ENCODE results near the gene ITGAE. TPM values are rescaled to one million over a fixed set of nuclear protein-coding genes. Genes with fewer than 3 reads are reported as not detected.

Gene ITGAE
- total and polyA plus RNA-seq, 2 experiments from 2014 or later, result 11.7 to 44.9 TPM

DNA sequence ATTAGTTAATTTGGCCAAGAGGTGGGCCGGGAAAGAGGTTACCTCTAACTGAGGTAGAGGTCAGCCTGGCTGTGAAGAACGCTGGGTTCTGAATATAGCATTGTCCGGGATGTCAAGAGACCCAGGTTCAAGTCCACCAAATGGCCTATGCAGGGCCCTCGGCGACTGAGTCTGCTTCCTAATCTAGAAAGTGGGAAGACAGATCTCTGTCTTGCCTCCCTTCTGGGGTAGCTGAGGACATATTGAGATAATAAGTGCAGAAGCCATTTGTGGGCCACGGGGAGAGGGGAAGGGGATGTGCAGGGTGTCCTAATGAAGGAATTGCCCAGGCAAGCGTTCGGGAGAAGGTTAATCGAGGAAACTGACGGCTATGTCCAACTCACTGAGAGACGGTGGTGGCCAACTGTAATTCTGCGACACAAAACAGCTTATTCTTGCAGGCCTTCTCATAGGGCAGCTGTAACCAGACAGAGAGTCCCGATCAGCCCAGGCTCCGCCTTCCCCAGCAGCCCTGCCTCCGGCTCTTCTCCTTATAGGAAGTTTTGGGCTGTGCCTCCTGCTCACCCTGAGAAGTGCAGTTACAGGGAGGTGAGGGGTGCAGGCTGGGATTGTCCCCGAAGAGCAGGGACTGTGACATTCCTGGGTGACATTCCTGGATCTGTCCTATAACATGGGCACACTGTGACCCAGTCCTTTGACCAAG is 61.4 kb downstream of the ITGAE start:
- Histone ChIP-seq H3K27ac (ENCODE audit: low read depth) (no peak overlapping the region), H3K4me3 (no peak overlapping the region), H3K79me2 (replicated peaks; ENCODE audit: insufficient read depth) (no peaks in the 10 kb centered on the region), H3K4me2 (0 out of 2 replicates have a peak overlapping the region, but pooled peaks have one; percentile 57), H2AFZ (peak overlapping the region; percentile 23; the same call in 1 of the 2 replicates), H3F3A (replicated peaks; ENCODE audit: low read depth) (peaks cover 10% of the 10 kb centered on the region; the same call in 1 of the 2 replicates), H4K20me1 (replicated peaks; ENCODE audit: insufficient read depth) (no peaks in the 10 kb centered on the region), H3K27me3 (ENCODE audit: insufficient read depth) (no peaks in the 10 kb centered on the region), H3K36me3 (ENCODE audit: insufficient read depth) (no peaks in the 10 kb centered on the region), H3K4me1 (ENCODE audit: insufficient read depth) (peaks cover 24% of the 10 kb centered on the region; the same call in 1 of the 2 replicates), H3K9me2 (ENCODE audit: insufficient read depth) (no peaks in the 10 kb centered on the region)
- ATAC-seq, result peak; percentile 43
- no peak overlapping the region for H3K27ac Mint-ChIP-seq
- H3K4me1 Mint-ChIP-seq, result peaks cover 27% of the 10 kb centered on the region
- peak; percentile 46 for DNase-seq (ENCODE audit: low spot score)
- H3K9me3 Mint-ChIP-seq, result 0 out of 3 replicates have a peak, but pooled peaks cover 3% of the 10 kb centered on the region
- TF ChIP-seq NANOG (IDR thresholded peaks at IDR 0.05; ENCODE audit: borderline replicate concordance) (no peak), POLR2AphosphoS5 (IDR thresholded peaks at IDR 0.05; ENCODE audit: low read depth) (no peak), STAT1 (IDR thresholded peaks at IDR 0.05; ENCODE audit: unreplicated experiment) (no peak), ZNF331 (CRISPR knock-in tag; IDR thresholded peaks at IDR 0.05; ENCODE audit: low read depth) (no peak), CREB1 (CRISPR knock-in tag; IDR thresholded peaks at IDR 0.05; ENCODE audit: low read depth) (no peak), ZNF114 (CRISPR knock-in tag; IDR thresholded peaks at IDR 0.05) (no peak)
- TF ChIP-seq, protein P1, sequence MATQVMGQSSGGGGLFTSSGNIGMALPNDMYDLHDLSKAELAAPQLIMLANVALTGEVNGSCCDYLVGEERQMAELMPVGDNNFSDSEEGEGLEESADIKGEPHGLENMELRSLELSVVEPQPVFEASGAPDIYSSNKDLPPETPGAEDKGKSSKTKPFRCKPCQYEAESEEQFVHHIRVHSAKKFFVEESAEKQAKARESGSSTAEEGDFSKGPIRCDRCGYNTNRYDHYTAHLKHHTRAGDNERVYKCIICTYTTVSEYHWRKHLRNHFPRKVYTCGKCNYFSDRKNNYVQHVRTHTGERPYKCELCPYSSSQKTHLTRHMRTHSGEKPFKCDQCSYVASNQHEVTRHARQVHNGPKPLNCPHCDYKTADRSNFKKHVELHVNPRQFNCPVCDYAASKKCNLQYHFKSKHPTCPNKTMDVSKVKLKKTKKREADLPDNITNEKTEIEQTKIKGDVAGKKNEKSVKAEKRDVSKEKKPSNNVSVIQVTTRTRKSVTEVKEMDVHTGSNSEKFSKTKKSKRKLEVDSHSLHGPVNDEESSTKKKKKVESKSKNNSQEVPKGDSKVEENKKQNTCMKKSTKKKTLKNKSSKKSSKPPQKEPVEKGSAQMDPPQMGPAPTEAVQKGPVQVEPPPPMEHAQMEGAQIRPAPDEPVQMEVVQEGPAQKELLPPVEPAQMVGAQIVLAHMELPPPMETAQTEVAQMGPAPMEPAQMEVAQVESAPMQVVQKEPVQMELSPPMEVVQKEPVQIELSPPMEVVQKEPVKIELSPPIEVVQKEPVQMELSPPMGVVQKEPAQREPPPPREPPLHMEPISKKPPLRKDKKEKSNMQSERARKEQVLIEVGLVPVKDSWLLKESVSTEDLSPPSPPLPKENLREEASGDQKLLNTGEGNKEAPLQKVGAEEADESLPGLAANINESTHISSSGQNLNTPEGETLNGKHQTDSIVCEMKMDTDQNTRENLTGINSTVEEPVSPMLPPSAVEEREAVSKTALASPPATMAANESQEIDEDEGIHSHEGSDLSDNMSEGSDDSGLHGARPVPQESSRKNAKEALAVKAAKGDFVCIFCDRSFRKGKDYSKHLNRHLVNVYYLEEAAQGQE (IDR thresholded peaks at IDR 0.05; ENCODE audit: unreplicated experiment), result no peak
- H3K36me3 Mint-ChIP-seq (ENCODE audit: low read depth), result no peaks in the 10 kb centered on the region
- no peak overlapping the region; the same call in 2 of the 3 replicates for H3K4me3 Mint-ChIP-seq
- H3K27me3 Mint-ChIP-seq (ENCODE audit: insufficient read depth, low read depth, poor library complexity), result peaks cover 10% of the 10 kb centered on the region

DNA sequence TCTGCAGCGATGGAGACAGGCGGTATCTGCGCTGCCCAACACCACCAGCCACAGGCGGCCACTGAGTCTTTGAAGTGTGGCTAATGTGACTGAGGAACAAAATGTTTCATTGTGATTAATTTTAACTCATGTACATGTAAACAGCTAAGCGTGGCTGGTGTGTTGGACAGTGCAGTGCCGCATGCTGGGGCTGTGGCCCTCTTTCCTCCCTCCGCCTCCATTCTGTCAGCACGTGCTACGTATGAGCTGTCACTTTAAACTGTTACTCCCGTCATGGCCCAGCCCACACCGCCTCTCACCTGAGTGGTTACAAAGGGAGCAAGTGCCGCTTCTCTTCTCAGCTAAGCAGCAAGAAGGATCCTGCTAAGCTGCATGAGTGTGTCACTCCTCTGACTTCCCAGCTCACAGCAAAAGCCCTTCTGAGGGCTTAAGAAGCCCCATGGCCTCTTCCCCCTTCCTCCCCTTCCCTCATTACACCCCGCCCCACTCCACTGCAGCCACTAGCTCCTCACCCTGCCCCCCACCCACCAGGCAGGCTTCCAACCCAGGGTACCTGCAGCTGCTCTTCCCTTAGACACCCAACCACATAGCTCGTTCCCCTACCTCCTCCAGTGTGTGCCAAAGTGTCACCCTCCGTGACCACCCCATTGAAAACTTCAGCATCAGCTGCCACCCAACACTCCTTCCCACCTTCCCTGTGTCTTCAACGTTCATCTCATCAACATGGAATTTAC is 62.3 kb downstream of the ITGAE start:
- Mint-ChIP-seq H3K9me3 (0 out of 3 replicates have a peak, but pooled peaks cover 3% of the 10 kb centered on the region), H3K36me3 (ENCODE audit: low read depth) (no peaks in the 10 kb centered on the region), H3K27me3 (ENCODE audit: insufficient read depth, low read depth, poor library complexity) (peaks cover 10% of the 10 kb centered on the region), H3K27ac (no peak overlapping the region; the same call in 1 of the 2 replicates), H3K4me3 (no peak overlapping the region; the same call in 1 of the 3 replicates), H3K4me1 (peaks cover 29% of the 10 kb centered on the region)
- H3K79me2 ChIP-seq (replicated peaks; ENCODE audit: insufficient read depth), result no peaks in the 10 kb centered on the region
- H3K4me1 ChIP-seq (ENCODE audit: insufficient read depth), result peaks cover 24% of the 10 kb centered on the region; the same call in 1 of the 2 replicates
- H3K27ac ChIP-seq (ENCODE audit: low read depth), result peak overlapping the region; percentile 78; the same call in 1 of the 2 replicates
- no peaks in the 10 kb centered on the region for H4K20me1 ChIP-seq (replicated peaks; ENCODE audit: insufficient read depth)
- peaks cover 10% of the 10 kb centered on the region; the same call in 1 of the 2 replicates for H3F3A ChIP-seq (replicated peaks; ENCODE audit: low read depth)
- TF ChIP-seq NANOG (IDR thresholded peaks at IDR 0.05; ENCODE audit: borderline replicate concordance) (no peak), POLR2AphosphoS5 (IDR thresholded peaks at IDR 0.05; ENCODE audit: low read depth) (no peak), JUNB (IDR thresholded peaks at IDR 0.05; ENCODE audit: unreplicated experiment) (no peak), CREB1 (CRISPR knock-in tag; IDR thresholded peaks at IDR 0.05; ENCODE audit: low read depth) (no peak), ZNF331 (CRISPR knock-in tag; IDR thresholded peaks at IDR 0.05; ENCODE audit: low read depth) (no peak)
- TF ChIP-seq, protein P1 (IDR thresholded peaks at IDR 0.05; ENCODE audit: unreplicated experiment), result no peak
- peak overlapping the region; percentile 57 for H3K4me2 ChIP-seq
- peak; percentile 56 for ATAC-seq
- no peaks in the 10 kb centered on the region for H3K27me3 ChIP-seq (ENCODE audit: insufficient read depth)
- no peaks in the 10 kb centered on the region for H3K9me2 ChIP-seq (ENCODE audit: insufficient read depth)
- no peaks in the 10 kb centered on the region for H3K36me3 ChIP-seq (ENCODE audit: insufficient read depth)
- H2AFZ ChIP-seq, result no peak overlapping the region
- DNase-seq (ENCODE audit: low spot score), result peak; percentile 48
- H3K4me3 ChIP-seq, result no peak overlapping the region

Measured in GM23338 (cell line).